Measurements from ENCODE around the gene RRP15.

Gene RRP15

GRCh38 chr1:218342091-218342490, 57.0 kb downstream of the RRP15 start:
- FAIRE-seq, result no peak

GRCh38 chr1:218344814-218345672, 60.0 kb downstream of the RRP15 start, which contains the start of gene TGFB2:
Gene TGFB2 (plus strand): TSS chr1:218345336. CDS start chr1:218346702, 1,366 bp downstream.
- no peak for FAIRE-seq

GRCh38 chr1:218345673-218346390, 60.7 kb downstream of the RRP15 start:
- FAIRE-seq, result no peak

- FAIRE-seq, result no peak
Measured at GRCh38 chr1:218346391-218347204, 61.5 kb downstream of the RRP15 start.

- no peak for FAIRE-seq
Measured at GRCh38 chr1:218347336-218347722, 62.2 kb downstream of the RRP15 start.

- FAIRE-seq, result no peak
Measured at GRCh38 chr1:218347723-218348627, 62.9 kb downstream of the RRP15 start.

- FAIRE-seq, result no peak
Measured at GRCh38 chr1:218348628-218349071, 63.6 kb downstream of the RRP15 start.

- FAIRE-seq, result no peak
Measured at GRCh38 chr1:218349348-218350034, 64.4 kb downstream of the RRP15 start.

GRCh38 chr1:218350035-218350525, 65.0 kb downstream of the RRP15 start:
- no peak for FAIRE-seq

GRCh38 chr1:218350801-218351266, 65.7 kb downstream of the RRP15 start:
- no peak for FAIRE-seq

GRCh38 chr1:218351391-218352074, 66.4 kb downstream of the RRP15 start:
- no peak for FAIRE-seq

GRCh38 chr1:218352075-218352438, 67.0 kb downstream of the RRP15 start:
- no peak for FAIRE-seq

- no peak for FAIRE-seq
Measured at GRCh38 chr1:218353656-218354055, 68.6 kb downstream of the RRP15 start.

GRCh38 chr1:218355278-218355677, 70.2 kb downstream of the RRP15 start:
- no peak for FAIRE-seq

- FAIRE-seq, result no peak
Measured at GRCh38 chr1:218357211-218357892, 72.3 kb downstream of the RRP15 start.

- no peak for FAIRE-seq
Measured at GRCh38 chr1:218357893-218358232, 72.8 kb downstream of the RRP15 start.

- FAIRE-seq, result no peak
Measured at GRCh38 chr1:218361298-218362065, 76.4 kb downstream of the RRP15 start.

GRCh38 chr1:218362418-218363076, 77.5 kb downstream of the RRP15 start:
- no peak for FAIRE-seq

GRCh38 chr1:218363141-218363540, 78.0 kb downstream of the RRP15 start:
- no peak for FAIRE-seq
